ENCODE data around the gene TOX3. TPM values are rescaled to one million over a fixed set of nuclear protein-coding genes. Genes with fewer than 3 reads are reported as not detected.
A peak's percentile ranks its signal among the peaks of the same experiment; 100 is the strongest.

The TOX3 gene
- total RNA-seq, 1 experiment from 2014 or later: 20.2 TPM

DNA sequence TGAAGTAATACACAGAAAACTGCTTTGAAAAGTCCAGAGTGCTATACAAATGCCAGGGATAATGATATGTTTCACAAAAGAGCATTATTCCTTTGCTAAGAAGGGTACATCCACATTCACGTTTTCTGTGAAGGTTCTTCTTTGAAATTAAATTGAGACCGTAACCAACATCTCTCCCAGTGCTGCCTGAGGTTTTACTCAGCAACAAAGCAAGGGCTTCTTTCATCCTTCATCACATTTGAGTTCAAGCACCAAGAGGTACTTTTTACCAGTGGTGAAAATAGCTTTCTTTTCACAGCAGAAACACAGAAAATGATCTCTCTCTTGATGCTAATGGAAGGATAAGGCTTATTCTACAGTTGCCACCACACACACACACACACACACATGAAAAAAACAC lies 113.3 kb downstream of the TOX3 start:
- no peaks in the 10 kb centered on the region for H3K9me3 Mint-ChIP-seq
- Histone ChIP-seq H3K27me3 (ENCODE audit: insufficient read depth, low read length) (no peaks in the 10 kb centered on the region), H3K4me2 (ENCODE audit: insufficient read depth, insufficient read length, low read length) (no peak overlapping the region), H2BK12ac (ENCODE audit: insufficient read length, low read depth, low read length) (no peak overlapping the region), H3T11ph (ENCODE audit: low read length) (no peak overlapping the region), H3K79me2 (ENCODE audit: insufficient read depth, low read length) (no peaks in the 10 kb centered on the region), H3K14ac (ENCODE audit: insufficient read depth, low read length) (no peak overlapping the region), H3K23me2 (ENCODE audit: insufficient read length, low read depth, low read length, poor library complexity, severe bottlenecking) (no peaks in the 10 kb centered on the region), H2BK120ac (ENCODE audit: low read depth, low read length, poor library complexity, severe bottlenecking) (no peak overlapping the region), H3K27ac (ENCODE audit: insufficient read length, low read depth, low read length) (no peak overlapping the region), H4K20me1 (ENCODE audit: control insufficient read depth, insufficient read depth, insufficient read length) (no peaks in the 10 kb centered on the region), H2AFZ (ENCODE audit: low read length) (no peak overlapping the region), H2BK20ac (ENCODE audit: low read depth, low read length, poor library complexity, severe bottlenecking) (no peak overlapping the region), H3K23ac (ENCODE audit: insufficient read length, low read depth, low read length) (no peak overlapping the region), H2BK15ac (ENCODE audit: low read depth, low read length) (no peak overlapping the region), H4K91ac (ENCODE audit: insufficient read length, low read depth, low read length) (no peak overlapping the region), H3K4me1 (ENCODE audit: insufficient read depth, low read length) (peaks cover 4% of the 10 kb centered on the region; the same call in 1 of the 2 replicates), H3K56ac (ENCODE audit: insufficient read length, low read depth, low read length) (no peak overlapping the region), H3K18ac (ENCODE audit: insufficient read length, low read depth, low read length) (no peak overlapping the region), H3K79me1 (ENCODE audit: insufficient read depth, low read depth, low read length, poor library complexity, severe bottlenecking) (no peaks in the 10 kb centered on the region), H2AK5ac (ENCODE audit: insufficient read length, low read length) (no peak overlapping the region), H3K4ac (ENCODE audit: low read depth, low read length) (no peak overlapping the region), H3K9ac (ENCODE audit: extremely low read depth, insufficient read length, low read length) (no peak overlapping the region), H3K9me3 (ENCODE audit: control insufficient read depth, low read depth, low read length) (no peaks in the 10 kb centered on the region), H4K5ac (ENCODE audit: insufficient read length, low read depth, low read length) (no peak overlapping the region), H2BK5ac (ENCODE audit: insufficient read length, low read length) (no peak overlapping the region), H4K8ac (replicated peaks; ENCODE audit: insufficient read length, low read depth, low read length) (no peak overlapping the region)
- peaks cover 20 to 22% of the 10 kb centered on the region in 2 experiments for H3K4me1 Mint-ChIP-seq
- TF ChIP-seq CTCF (conservative IDR thresholded peaks at IDR 0.05): no peak
- no CpG with 5 or more reads among the region's 2 CpGs for WGBS (ENCODE audit: extremely low coverage, insufficient read length, low lambda C conversion rate)
- no peak overlapping the region for H3K4me3 Mint-ChIP-seq
- peak overlapping the region in 1 of 3 experiments; percentile 17; a peak in 1 of 7 replicates for H3K27ac Mint-ChIP-seq
- no peaks in the 10 kb centered on the region for H3K27me3 Mint-ChIP-seq (ENCODE audit: low read depth)
- H3K36me3 Mint-ChIP-seq (ENCODE audit: insufficient read depth in 1 of 3, low read depth in 3 of 3): peaks cover 3 to 5% (median 4%) of the 10 kb centered on the region in 3 experiments; a peak in 6 of 7 replicates
- no peak for DNase-seq

All from H9 (cell line).